ENCODE data around the gene RAB3C.

DNA sequence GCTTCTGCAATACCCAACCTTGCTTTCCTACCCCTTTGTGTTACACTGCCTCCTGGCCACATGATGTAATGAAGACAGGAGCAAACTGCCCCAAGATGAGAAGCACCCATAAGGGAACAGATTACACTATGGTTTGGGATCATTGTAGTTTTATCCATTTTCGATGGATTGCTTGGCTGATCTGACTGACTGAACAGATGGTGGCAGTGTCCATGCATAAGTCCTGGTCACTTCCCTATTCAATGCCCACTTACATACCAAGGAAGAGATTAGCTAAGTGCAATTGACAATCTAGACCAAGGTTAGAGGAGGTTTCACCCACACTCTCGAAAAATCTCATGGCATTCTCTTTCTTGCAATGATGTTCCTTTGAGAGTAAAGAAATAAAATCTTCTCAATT lies 319.9 kb downstream of the RAB3C start:
- TF ChIP-seq, protein P1, sequence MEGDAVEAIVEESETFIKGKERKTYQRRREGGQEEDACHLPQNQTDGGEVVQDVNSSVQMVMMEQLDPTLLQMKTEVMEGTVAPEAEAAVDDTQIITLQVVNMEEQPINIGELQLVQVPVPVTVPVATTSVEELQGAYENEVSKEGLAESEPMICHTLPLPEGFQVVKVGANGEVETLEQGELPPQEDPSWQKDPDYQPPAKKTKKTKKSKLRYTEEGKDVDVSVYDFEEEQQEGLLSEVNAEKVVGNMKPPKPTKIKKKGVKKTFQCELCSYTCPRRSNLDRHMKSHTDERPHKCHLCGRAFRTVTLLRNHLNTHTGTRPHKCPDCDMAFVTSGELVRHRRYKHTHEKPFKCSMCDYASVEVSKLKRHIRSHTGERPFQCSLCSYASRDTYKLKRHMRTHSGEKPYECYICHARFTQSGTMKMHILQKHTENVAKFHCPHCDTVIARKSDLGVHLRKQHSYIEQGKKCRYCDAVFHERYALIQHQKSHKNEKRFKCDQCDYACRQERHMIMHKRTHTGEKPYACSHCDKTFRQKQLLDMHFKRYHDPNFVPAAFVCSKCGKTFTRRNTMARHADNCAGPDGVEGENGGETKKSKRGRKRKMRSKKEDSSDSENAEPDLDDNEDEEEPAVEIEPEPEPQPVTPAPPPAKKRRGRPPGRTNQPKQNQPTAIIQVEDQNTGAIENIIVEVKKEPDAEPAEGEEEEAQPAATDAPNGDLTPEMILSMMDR (IDR thresholded peaks at IDR 0.05) = no peak
- no peak for TF ChIP-seq POLR2A (IDR thresholded peaks at IDR 0.05)
- TF ChIP-seq EP300 (IDR thresholded peaks at IDR 0.05) = no peak
